HepG2 (cell line): ENCODE results near the gene LITAF. TPM values are rescaled to one million over a fixed set of nuclear protein-coding genes. Genes with fewer than 3 reads are reported as not detected.
A peak's percentile ranks its signal among the peaks of the same experiment; 100 is the strongest.

Experiments
- CBX5 ChIP-seq: sonication (generic); formaldehyde crosslinking; IDR thresholded peaks from 2 replicates; pipeline ENCODE4 v1.4.0; 2020; ENCODE audit warnings: missing genetic modification reagents, borderline replicate concordance
- CENPT ChIP-seq: sonication (generic); formaldehyde crosslinking; IDR thresholded peaks from 2 replicates; pipeline ENCODE4 v1.8.0; 2022; ENCODE audit warnings: low read depth, mild to moderate bottlenecking, moderate library complexity, missing genetic modification reagents
- CHD4 ChIP-seq: fragments of 200-600 bp; sonication (generic); IDR thresholded peaks from 2 replicates; pipeline ENCODE4 v1.7.0; 2017; ENCODE audit warnings: mild to moderate bottlenecking, low read length, borderline replicate concordance
- GABPB1 ChIP-seq: IDR thresholded peaks from 2 replicates; pipeline ENCODE4 v1.6.1; 2016; ENCODE audit warnings: mild to moderate bottlenecking, missing genetic modification reagents, moderate library complexity, missing compliant biosample characterization
- KLF12 ChIP-seq: sonication (generic); formaldehyde crosslinking; IDR thresholded peaks from 2 replicates; pipeline ENCODE4 v1.4.0; 2020; ENCODE audit warnings: missing genetic modification reagents, borderline replicate concordance
- NCOR1 ChIP-seq: fragments of 200-600 bp; sonication (generic); IDR thresholded peaks from 2 replicates; pipeline ENCODE4 v1.7.0; 2017; ENCODE audit warnings: antibody characterized with exemption, low read length, borderline replicate concordance
- RARA ChIP-seq: IDR thresholded peaks from 2 replicates; pipeline ENCODE4 v1.6.1; 2016; ENCODE audit warnings: missing genetic modification reagents, missing compliant biosample characterization
- TEAD2 ChIP-seq: sonication (generic); formaldehyde crosslinking; IDR thresholded peaks from 2 replicates; pipeline ENCODE4 v1.9.0; 2021; ENCODE audit warnings: missing genetic modification reagents
- YY1 ChIP-seq: IDR thresholded peaks from 2 replicates; pipeline ENCODE4 v1.6.1; 2011; ENCODE audit warnings: low read length, low read depth, moderate library complexity, mild to moderate bottlenecking; ENCODE audit not compliant: insufficient read depth, insufficient replicate concordance
- ZNF225 ChIP-seq: sonication (generic); formaldehyde crosslinking; IDR thresholded peaks from 2 replicates; pipeline ENCODE4 v1.4.0; 2020; ENCODE audit warnings: mild to moderate bottlenecking, missing genetic modification reagents
- ZNF619 ChIP-seq: sonication (generic); formaldehyde crosslinking; IDR thresholded peaks from 2 replicates; pipeline ENCODE4 v1.4.0; 2020; ENCODE audit warnings: mild to moderate bottlenecking, missing genetic modification reagents
- ZNF629 ChIP-seq: sonication (generic); formaldehyde crosslinking; conservative IDR thresholded peaks from 2 replicates; pipeline ENCODE4 v1.5.0; 2020; ENCODE audit warnings: missing genetic modification reagents
- ZNF782 ChIP-seq: sonication (generic); formaldehyde crosslinking; IDR thresholded peaks from 2 replicates; pipeline ENCODE4 v1.4.0; 2020; ENCODE audit warnings: missing genetic modification reagents, mild to moderate bottlenecking, borderline replicate concordance
- polyA plus RNA-seq, 8 experiments: library from polyadenylated mRNA; depleted of rRNA in 3 of 8; stranded (reverse) in 7 of 8; unstranded in 1 of 8; fragments of >200 nt; fragmentation: Illumina TruSeq in 4 of 8; extraction: Trizol in 4 of 8; gene quantifications; 2 replicates each; pipeline versions ENCODE4 v1.2.1 to v1.2.3, GENCODE V29; 2011 to 2016; ENCODE audit warnings: low read depth in 4 of 8, missing spikeins in 1 of 8, mixed read lengths in 1 of 8; ENCODE audit not compliant: insufficient read depth in 1 of 8
- total RNA-seq, 5 experiments: library from RNA; depleted of rRNA; stranded (reverse); fragments of >200 nt; fragmentation: Illumina TruSeq; extraction: Trizol; gene quantifications; 2 replicates each; pipeline ENCODE4 v1.2.3, GENCODE V29; 2016; ENCODE audit warnings: low read depth in 1 of 5
- TF ChIP-seq, protein P1 (sequence below): sonication (generic); formaldehyde crosslinking; IDR thresholded peaks from 2 replicates; pipeline ENCODE4 v1.4.0; 2020; ENCODE audit warnings: missing genetic modification reagents
- TF ChIP-seq, protein P2 (sequence below): sonication (generic); formaldehyde crosslinking; IDR thresholded peaks from 2 replicates; pipeline ENCODE4 v1.8.1; 2023; ENCODE audit warnings: mild to moderate bottlenecking, missing genetic modification reagents, borderline replicate concordance
- TF ChIP-seq, protein P3 (sequence below): sonication (generic); formaldehyde crosslinking; IDR thresholded peaks from 2 replicates; pipeline ENCODE4 v1.5.1; 2020; ENCODE audit warnings: missing genetic modification reagents, mild to moderate bottlenecking, borderline replicate concordance
- TF ChIP-seq, protein P4 (sequence below): sonication (generic); formaldehyde crosslinking; conservative IDR thresholded peaks from 2 replicates; pipeline ENCODE4 v1.8.0; 2022; ENCODE audit warnings: missing genetic modification reagents
- TF ChIP-seq, protein P5 (sequence below): sonication (generic); formaldehyde crosslinking; IDR thresholded peaks from 2 replicates; pipeline ENCODE4 v1.5.1; 2020; ENCODE audit warnings: missing genetic modification reagents, mild to moderate bottlenecking, borderline replicate concordance

LITAF gene
- total and polyA plus RNA-seq, 2 of the 13 experiments (the other 11 are each of a cell fraction or from before 2014, with no cell fraction given) = 80.1 to 141 TPM

DNA sequence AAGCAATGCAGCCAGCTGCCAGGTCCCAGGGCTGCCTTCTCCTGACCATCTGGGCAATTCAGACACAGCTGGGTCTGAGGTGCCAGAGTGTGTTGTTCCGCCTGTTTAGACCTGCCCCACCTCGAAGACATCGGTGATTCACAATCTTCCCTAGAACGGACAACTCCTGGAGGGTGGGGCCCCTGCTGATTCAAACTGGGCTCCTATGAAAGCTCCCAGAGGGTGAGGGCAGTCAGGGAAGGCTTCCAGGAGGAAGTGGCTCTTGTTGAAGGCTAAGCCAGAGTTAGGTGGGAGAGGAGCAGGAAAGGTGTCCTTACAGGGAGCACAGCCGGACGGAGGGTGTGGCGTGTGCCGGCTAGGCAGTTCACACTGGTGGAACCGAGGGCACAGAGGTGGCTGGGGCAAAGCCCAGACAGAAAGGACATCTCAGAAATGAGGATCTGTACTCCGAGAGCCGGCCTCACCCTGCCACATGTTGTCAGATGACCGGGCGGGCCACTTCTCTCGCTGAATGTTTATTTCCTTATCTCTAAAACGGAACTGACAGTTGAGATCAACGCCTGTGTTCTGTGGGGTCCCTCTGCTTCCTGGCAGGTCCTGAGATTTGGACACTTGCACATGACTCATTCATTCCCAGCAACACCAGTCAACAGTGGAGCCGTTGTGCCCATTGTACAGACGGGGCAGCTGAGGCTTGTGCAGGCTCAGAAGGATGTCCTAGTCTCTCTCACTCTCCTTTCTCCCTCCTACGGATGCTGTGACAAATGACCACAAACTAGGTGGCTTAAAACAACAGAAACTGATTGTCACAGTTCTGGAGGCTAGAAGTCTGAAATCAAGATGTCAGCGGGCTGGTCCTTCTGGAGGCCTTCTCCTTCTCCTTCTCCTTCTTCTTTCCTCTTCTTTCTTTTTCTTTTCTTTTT, 26.9 kb upstream of the LITAF start (continued):
- TF ChIP-seq, protein P1, sequence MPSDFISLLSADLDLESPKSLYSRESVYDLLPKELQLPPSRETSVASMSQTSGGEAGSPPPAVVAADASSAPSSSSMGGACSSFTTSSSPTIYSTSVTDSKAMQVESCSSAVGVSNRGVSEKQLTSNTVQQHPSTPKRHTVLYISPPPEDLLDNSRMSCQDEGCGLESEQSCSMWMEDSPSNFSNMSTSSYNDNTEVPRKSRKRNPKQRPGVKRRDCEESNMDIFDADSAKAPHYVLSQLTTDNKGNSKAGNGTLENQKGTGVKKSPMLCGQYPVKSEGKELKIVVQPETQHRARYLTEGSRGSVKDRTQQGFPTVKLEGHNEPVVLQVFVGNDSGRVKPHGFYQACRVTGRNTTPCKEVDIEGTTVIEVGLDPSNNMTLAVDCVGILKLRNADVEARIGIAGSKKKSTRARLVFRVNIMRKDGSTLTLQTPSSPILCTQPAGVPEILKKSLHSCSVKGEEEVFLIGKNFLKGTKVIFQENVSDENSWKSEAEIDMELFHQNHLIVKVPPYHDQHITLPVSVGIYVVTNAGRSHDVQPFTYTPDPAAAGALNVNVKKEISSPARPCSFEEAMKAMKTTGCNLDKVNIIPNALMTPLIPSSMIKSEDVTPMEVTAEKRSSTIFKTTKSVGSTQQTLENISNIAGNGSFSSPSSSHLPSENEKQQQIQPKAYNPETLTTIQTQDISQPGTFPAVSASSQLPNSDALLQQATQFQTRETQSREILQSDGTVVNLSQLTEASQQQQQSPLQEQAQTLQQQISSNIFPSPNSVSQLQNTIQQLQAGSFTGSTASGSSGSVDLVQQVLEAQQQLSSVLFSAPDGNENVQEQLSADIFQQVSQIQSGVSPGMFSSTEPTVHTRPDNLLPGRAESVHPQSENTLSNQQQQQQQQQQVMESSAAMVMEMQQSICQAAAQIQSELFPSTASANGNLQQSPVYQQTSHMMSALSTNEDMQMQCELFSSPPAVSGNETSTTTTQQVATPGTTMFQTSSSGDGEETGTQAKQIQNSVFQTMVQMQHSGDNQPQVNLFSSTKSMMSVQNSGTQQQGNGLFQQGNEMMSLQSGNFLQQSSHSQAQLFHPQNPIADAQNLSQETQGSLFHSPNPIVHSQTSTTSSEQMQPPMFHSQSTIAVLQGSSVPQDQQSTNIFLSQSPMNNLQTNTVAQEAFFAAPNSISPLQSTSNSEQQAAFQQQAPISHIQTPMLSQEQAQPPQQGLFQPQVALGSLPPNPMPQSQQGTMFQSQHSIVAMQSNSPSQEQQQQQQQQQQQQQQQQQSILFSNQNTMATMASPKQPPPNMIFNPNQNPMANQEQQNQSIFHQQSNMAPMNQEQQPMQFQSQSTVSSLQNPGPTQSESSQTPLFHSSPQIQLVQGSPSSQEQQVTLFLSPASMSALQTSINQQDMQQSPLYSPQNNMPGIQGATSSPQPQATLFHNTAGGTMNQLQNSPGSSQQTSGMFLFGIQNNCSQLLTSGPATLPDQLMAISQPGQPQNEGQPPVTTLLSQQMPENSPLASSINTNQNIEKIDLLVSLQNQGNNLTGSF (CRISPR knock-in tag) = no peak
- TF ChIP-seq ZNF629 (CRISPR knock-in tag) (peak; percentile 100), RARA (CRISPR knock-in tag) (peak; percentile 72), CENPT (CRISPR knock-in tag) (no peak), CBX5 (CRISPR knock-in tag) (peak; percentile 98), KLF12 (CRISPR knock-in tag) (no peak), NCOR1 (no peak), YY1 (no peak), ZNF782 (no peak), GABPB1 (CRISPR knock-in tag) (peak; percentile 66), CHD4 (peak; percentile 85; the same call in 1 of the 2 replicates), ZNF225 (CRISPR knock-in tag) (no peak), TEAD2 (CRISPR knock-in tag) (no peak), ZNF619 (CRISPR knock-in tag) (no peak)
- TF ChIP-seq, protein P2, sequence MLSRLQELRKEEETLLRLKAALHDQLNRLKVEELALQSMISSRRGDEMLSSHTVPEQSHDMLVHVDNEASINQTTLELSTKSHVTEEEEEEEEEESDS (CRISPR knock-in tag) = no peak
- TF ChIP-seq, protein P3, sequence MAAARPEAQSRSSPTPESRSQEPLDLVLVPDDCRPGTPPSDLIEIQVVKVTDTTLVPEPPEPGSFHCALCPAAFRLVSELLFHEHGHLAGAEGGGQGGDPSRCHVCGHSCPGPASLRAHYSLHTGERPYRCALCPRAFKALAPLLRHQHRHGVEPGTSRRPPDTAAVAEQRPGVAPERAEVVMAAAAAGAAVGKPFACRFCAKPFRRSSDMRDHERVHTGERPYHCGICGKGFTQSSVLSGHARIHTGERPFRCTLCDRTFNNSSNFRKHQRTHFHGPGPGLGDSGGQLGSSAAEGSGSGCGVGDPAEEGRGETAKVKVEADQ (CRISPR knock-in tag) = no peak; the same call in 1 of the 2 replicates
- TF ChIP-seq, protein P4, sequence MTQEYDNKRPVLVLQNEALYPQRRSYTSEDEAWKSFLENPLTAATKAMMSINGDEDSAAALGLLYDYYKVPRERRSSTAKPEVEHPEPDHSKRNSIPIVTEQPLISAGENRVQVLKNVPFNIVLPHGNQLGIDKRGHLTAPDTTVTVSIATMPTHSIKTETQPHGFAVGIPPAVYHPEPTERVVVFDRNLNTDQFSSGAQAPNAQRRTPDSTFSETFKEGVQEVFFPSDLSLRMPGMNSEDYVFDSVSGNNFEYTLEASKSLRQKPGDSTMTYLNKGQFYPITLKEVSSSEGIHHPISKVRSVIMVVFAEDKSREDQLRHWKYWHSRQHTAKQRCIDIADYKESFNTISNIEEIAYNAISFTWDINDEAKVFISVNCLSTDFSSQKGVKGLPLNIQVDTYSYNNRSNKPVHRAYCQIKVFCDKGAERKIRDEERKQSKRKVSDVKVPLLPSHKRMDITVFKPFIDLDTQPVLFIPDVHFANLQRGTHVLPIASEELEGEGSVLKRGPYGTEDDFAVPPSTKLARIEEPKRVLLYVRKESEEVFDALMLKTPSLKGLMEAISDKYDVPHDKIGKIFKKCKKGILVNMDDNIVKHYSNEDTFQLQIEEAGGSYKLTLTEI (CRISPR knock-in tag) = no peak
- TF ChIP-seq, protein P5, sequence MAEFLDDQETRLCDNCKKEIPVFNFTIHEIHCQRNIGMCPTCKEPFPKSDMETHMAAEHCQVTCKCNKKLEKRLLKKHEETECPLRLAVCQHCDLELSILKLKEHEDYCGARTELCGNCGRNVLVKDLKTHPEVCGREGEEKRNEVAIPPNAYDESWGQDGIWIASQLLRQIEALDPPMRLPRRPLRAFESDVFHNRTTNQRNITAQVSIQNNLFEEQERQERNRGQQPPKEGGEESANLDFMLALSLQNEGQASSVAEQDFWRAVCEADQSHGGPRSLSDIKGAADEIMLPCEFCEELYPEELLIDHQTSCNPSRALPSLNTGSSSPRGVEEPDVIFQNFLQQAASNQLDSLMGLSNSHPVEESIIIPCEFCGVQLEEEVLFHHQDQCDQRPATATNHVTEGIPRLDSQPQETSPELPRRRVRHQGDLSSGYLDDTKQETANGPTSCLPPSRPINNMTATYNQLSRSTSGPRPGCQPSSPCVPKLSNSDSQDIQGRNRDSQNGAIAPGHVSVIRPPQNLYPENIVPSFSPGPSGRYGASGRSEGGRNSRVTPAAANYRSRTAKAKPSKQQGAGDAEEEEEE (CRISPR knock-in tag) = peak; percentile 73; the same call in 1 of the 2 replicates
